B cell (primary cell): ENCODE measurements around the gene STMN3. TPM values are rescaled to one million over a fixed set of nuclear protein-coding genes. Genes with fewer than 3 reads are reported as not detected.
A peak's percentile ranks its signal among the peaks of the same experiment; 100 is the strongest.

ENCODE experiments used
- ATAC-seq: fragments of 200-7000 bp; cut with Tn5 transposase; one replicate; pipeline ENCODE4 v1.10.0; 2021; ENCODE audit warnings: low read depth, mild to moderate bottlenecking, moderate number of reproducible peaks, moderate library complexity
- CTCF ChIA-PET: fragments of 350-600 bp; sonication (Branson Sonifier 250); formaldehyde crosslinking; loops from one replicate; lab custom pipeline; 2021; ENCODE audit warnings: antibody characterized with exemption, inconsistent platforms; lab: Charles Lee
- POLR2A ChIA-PET: fragments of 350-600 bp; sonication (Branson Sonifier 250); formaldehyde crosslinking; loops from one replicate; lab custom pipeline; 2021; ENCODE audit warnings: antibody characterized with exemption; lab: Charles Lee
- DNase-seq: peaks from one replicate; pipeline ENCODE4 v3.0.0; 2013
- H2AFZ ChIP-seq: 2 replicates; pipeline ENCODE4 v1.6.1; 2012; ENCODE audit warnings: mild to moderate bottlenecking, low read depth, low read length; ENCODE audit not compliant: insufficient read depth, poor library complexity, severe bottlenecking
- H3K27ac ChIP-seq, 2 donors: 1 replicate in 1 of 2; 2 replicates in 1 of 2; pipeline ENCODE4 v1.5.1; 2012 to 2013; ENCODE audit warnings: low read length in 2 of 2, mild to moderate bottlenecking in 2 of 2, moderate library complexity in 1 of 2
- H3K27me3 ChIP-seq, 4 experiments: fragments of 200-600 bp in 1 of 4; sonication (generic) in 1 of 4; replicated peaks in 1 of 4; 1 replicate in 2 of 4; 2 replicates in 2 of 4; pipeline versions ENCODE4 v1.6.1 to v1.7.0; 2013 to 2016; ENCODE audit warnings: low read length in 3 of 4, mild to moderate bottlenecking in 2 of 4, mixed read lengths in 1 of 4, moderate library complexity in 1 of 4; ENCODE audit not compliant: insufficient read depth in 4 of 4, control insufficient read depth in 3 of 4; ENCODE audit errors: control extremely low read depth in 1 of 4
- H3K36me3 ChIP-seq, 2 experiments: replicated peaks in 1 of 2; 1 replicate in 1 of 2; 2 replicates in 1 of 2; pipeline versions ENCODE4 v1.6.1 to v1.7.1; 2013; ENCODE audit warnings: low read length in 1 of 2; ENCODE audit not compliant: insufficient read depth in 2 of 2, control insufficient read depth in 1 of 2; ENCODE audit errors: control extremely low read depth in 1 of 2, extremely low read depth in 1 of 2
- H3K4me1 ChIP-seq, 2 donors: fragments of 200-600 bp in 1 of 2; sonication (generic) in 1 of 2; 1 replicate in 1 of 2; 2 replicates in 1 of 2; pipeline versions ENCODE4 v1.5.1 to v1.6.1; 2013 to 2017; ENCODE audit warnings: low read length in 2 of 2; ENCODE audit not compliant: control insufficient read depth in 2 of 2, insufficient read depth in 2 of 2
- H3K4me2 ChIP-seq: replicated peaks from 2 replicates; pipeline ENCODE3; 2012; ENCODE audit warnings: mild to moderate bottlenecking, low read depth, low read length; ENCODE audit not compliant: poor library complexity, severe bottlenecking
- H3K4me3 ChIP-seq, 5 experiments: fragments of 200-600 bp in 1 of 5; sonication (generic) in 1 of 5; 1 replicate in 3 of 5; 2 replicates in 2 of 5; pipeline versions ENCODE4 v1.5.1 to v1.7.0; 2011 to 2016; ENCODE audit warnings: low read length in 4 of 5, mild to moderate bottlenecking in 4 of 5, low read depth in 2 of 5, control low read depth in 1 of 5, moderate library complexity in 1 of 5; ENCODE audit not compliant: insufficient read depth in 1 of 5; ENCODE audit errors: control extremely low read depth in 1 of 5, extremely low read depth in 1 of 5
- H3K79me2 ChIP-seq: fragments of 200-600 bp; sonication (generic); one replicate; pipeline ENCODE4 v1.6.0; 2016; ENCODE audit warnings: low read length; ENCODE audit not compliant: control insufficient read depth, insufficient read depth
- H3K9ac ChIP-seq: fragments of 200-600 bp; sonication (generic); 2 replicates; pipeline ENCODE4 v1.6.1; 2017; ENCODE audit warnings: mild to moderate bottlenecking, low read length, moderate library complexity
- H3K9me3 ChIP-seq, 3 donors: one replicate each; pipeline versions ENCODE4 v1.6.1 to v1.7.1; 2013; ENCODE audit warnings: low read length in 2 of 3; ENCODE audit not compliant: control insufficient read depth in 2 of 3, insufficient read depth in 1 of 3; ENCODE audit errors: control extremely low read depth in 1 of 3
- H4K20me1 ChIP-seq: 2 replicates; pipeline ENCODE4 v1.6.0; 2012; ENCODE audit warnings: mild to moderate bottlenecking, low read length; ENCODE audit not compliant: insufficient read depth, control insufficient read depth, poor library complexity, severe bottlenecking
- H3K27ac Mint-ChIP-seq: one replicate; pipeline ENCODE4 v1.8.0; 2021; ENCODE audit warnings: mixed read lengths
- H3K27me3 Mint-ChIP-seq: one replicate; pipeline ENCODE4 v1.8.0; 2021; ENCODE audit warnings: mixed read lengths
- H3K4me1 Mint-ChIP-seq: one replicate; pipeline ENCODE4 v1.8.0; 2021; ENCODE audit warnings: mixed read lengths
- H3K4me3 Mint-ChIP-seq: one replicate; pipeline ENCODE4 v1.8.0; 2021; ENCODE audit warnings: mixed read lengths
- H3K9me3 Mint-ChIP-seq: one replicate; pipeline ENCODE4 v1.8.0; 2022; ENCODE audit warnings: mixed read lengths; ENCODE audit not compliant: insufficient read depth
- EZH2 ChIP-seq: IDR thresholded peaks from 2 replicates; pipeline ENCODE4 v1.6.1; 2012; ENCODE audit warnings: borderline replicate concordance, low read depth, mild to moderate bottlenecking, moderate library complexity, low read length; ENCODE audit not compliant: insufficient read depth, poor library complexity, severe bottlenecking
- WGBS: methylation state at CpG from one replicate; pipeline ENCODE4 v1.1.5; 2013; ENCODE audit warnings: missing lambda C conversion rate; ENCODE audit not compliant: insufficient coverage; 5-methylcytosine and 5-hydroxymethylcytosine counted together
- intact Hi-C: fragments of 100-400 bp; cut with micrococcal nuclease; formaldehyde crosslinking; loops from one replicate; pipeline ENCODE4 v1.10.0; 2022
- polyA plus RNA-seq: library from polyadenylated mRNA; depleted of rRNA; stranded (reverse); fragments of >200 nt; gene quantifications from 2 replicates; pipeline ENCODE4 v1.2.3, GENCODE V29; 2012
- total RNA-seq, 2 donors: library from RNA; stranded (reverse); fragments of 120-200 nt in 1 of 2; gene quantifications; 1 replicate in 1 of 2; 2 replicates in 1 of 2; pipeline versions ENCODE4 v1.2.3 to v1.2.4, GENCODE V29; 2013 to 2022
- TF ChIP-seq, protein P1 (sequence below): fragments of 200-600 bp; IDR thresholded peaks from one replicate; pipeline ENCODE4 v1.8.0; 2022; ENCODE audit warnings: antibody characterized with exemption, mild to moderate bottlenecking

The STMN3 gene
- total and polyA plus RNA-seq, 2 donors (not counting 1 experiment from before 2014, with no cell fraction given) = 35.0 to 59.4 TPM

DNA sequence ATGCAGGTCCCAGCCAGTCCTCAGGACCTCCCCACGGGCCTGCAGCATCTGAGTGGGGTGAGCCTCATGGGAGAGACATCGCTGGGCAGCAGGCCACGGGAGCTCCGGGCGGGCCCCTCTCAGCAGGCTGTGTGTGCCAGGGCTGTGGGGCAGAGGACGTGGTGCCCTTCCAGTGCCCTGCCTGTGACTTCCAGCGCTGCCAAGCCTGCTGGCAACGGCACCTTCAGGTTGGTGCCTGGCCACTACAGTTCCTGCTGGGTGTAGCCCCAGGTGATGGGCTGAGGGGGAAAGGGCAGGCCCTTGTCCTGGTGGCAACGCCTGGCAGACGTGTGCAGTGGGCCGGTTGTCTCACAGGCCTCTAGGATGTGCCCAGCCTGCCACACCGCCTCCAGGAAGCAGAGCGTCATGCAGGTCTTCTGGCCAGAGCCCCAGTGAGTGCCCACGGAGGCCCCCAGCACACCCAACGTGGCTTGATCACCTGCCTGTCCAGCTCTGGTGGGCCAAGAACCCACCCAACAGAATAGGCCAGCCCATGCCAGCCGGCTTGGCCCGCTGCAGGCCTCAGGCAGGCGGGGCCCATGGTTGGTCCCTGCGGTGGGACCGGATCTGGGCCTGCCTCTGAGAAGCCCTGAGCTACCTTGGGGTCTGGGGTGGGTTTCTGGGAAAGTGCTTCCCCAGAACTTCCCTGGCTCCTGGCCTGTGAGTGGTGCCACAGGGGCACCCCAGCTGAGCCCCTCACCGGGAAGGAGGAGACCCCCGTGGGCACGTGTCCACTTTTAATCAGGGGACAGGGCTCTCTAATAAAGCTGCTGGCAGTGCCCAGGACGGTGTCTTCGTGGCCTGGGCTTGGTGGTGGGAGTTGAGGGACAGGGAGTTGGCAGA, 42.4 kb upstream of the STMN3 start:
- peaks cover 16% of the 10 kb centered on the region for H3K4me1 Mint-ChIP-seq
- no peak overlapping the region for H2AFZ ChIP-seq
- H3K9ac ChIP-seq = no peak overlapping the region
- TF ChIP-seq, protein P1, sequence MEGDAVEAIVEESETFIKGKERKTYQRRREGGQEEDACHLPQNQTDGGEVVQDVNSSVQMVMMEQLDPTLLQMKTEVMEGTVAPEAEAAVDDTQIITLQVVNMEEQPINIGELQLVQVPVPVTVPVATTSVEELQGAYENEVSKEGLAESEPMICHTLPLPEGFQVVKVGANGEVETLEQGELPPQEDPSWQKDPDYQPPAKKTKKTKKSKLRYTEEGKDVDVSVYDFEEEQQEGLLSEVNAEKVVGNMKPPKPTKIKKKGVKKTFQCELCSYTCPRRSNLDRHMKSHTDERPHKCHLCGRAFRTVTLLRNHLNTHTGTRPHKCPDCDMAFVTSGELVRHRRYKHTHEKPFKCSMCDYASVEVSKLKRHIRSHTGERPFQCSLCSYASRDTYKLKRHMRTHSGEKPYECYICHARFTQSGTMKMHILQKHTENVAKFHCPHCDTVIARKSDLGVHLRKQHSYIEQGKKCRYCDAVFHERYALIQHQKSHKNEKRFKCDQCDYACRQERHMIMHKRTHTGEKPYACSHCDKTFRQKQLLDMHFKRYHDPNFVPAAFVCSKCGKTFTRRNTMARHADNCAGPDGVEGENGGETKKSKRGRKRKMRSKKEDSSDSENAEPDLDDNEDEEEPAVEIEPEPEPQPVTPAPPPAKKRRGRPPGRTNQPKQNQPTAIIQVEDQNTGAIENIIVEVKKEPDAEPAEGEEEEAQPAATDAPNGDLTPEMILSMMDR = no peak
- no peak for TF ChIP-seq EZH2
- H3K4me3 Mint-ChIP-seq = peak overlapping the region; percentile 27
- intact Hi-C loops = no loop called here
- no peak overlapping the region for H3K4me3 ChIP-seq
- H3K9me3 ChIP-seq = peaks cover 0 to 5% (median 0%) of the 10 kb centered on the region in 3 donors
- H4K20me1 ChIP-seq = peaks cover 59% of the 10 kb centered on the region
- no peak for ATAC-seq
- peaks cover 0 to 5% of the 10 kb centered on the region in 2 experiments for H3K36me3 ChIP-seq
- peaks cover 18% of the 10 kb centered on the region in 2 donors for H3K4me1 ChIP-seq
- DNase-seq = no peak
- POLR2A ChIA-PET = interaction anchor here (0.6 kb wide), 1 partner anchor 157 kb away, joined by 3 read pairs; no protein-coding TSS in a partner anchor
- H3K79me2 ChIP-seq = peaks cover 33% of the 10 kb centered on the region
- H3K27me3 Mint-ChIP-seq = no peaks in the 10 kb centered on the region
- no peak overlapping the region for H3K27ac ChIP-seq
- CTCF ChIA-PET = interaction anchor here (1.0 kb wide), 1 partner anchor 114 kb away, joined by 3 read pairs; no protein-coding TSS in a partner anchor
- peak overlapping the region; percentile 41 for H3K27ac Mint-ChIP-seq
- 82% methylated on average over 25 of the region's 25 CpGs for WGBS
- H3K4me2 ChIP-seq = peak overlapping the region; percentile 74
- no peaks in the 10 kb centered on the region for H3K9me3 Mint-ChIP-seq
- peaks cover 0 to 3% (median 0%) of the 10 kb centered on the region in 4 experiments for H3K27me3 ChIP-seq
